ENCODE results near the gene EXOC5. TPM values are rescaled to one million over a fixed set of nuclear protein-coding genes. Genes with fewer than 3 reads are reported as not detected.
A peak's percentile ranks its signal among the peaks of the same experiment; 100 is the strongest.

Gene EXOC5
- total RNA-seq (2014; rRNA removed; shearing (Covaris generic)), result 45.2 and 53.0 TPM in 2 replicates

- peak; percentile 81 for DNase-seq
- H3K36me3 ChIP-seq (replicated peaks; ENCODE audit: control insufficient read depth, insufficient read depth, low read length), result no peaks in the 10 kb centered on the region
Observed at GRCh38 chr14:57268161-57269069, at the start of gene EXOC5, which contains the start of gene AP5M1. Gene EXOC5, minus strand, starts transcription at chr14:57268905. Its CDS starts 257 bp downstream, at chr14:57268648. Gene AP5M1, plus strand, starts transcription at chr14:57268971. Its CDS starts 344 bp downstream, at chr14:57269315.

DNA sequence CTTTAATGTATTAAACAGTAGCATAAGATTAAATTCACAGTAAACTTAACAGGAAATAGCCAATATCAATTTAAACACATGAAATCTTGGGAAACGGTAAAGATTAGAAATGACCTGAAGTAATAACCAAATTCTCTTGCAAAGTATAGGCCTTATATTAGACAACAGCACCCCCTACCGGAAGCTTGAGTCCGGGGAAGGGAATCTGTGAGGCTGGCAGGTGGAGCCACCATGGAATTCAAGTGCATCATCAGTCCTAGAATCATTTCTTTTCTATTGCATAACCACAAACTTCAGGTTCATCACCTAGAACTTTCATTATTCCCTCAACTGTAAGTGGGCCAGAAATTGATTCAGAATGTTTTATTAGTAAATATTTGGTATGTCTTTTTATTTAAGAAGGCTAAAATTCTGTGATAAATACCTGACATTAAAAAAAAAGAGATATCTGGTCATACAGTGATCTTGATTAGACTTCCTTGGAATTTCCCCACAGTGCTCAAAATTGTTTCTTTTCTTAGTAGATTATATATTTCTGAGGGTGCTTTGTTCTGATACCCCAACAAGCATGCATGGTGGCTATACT is 48.6 kb upstream of the EXOC5 start:
- no peaks in the 10 kb centered on the region for H3K27me3 ChIP-seq (ENCODE audit: control insufficient read depth, insufficient read depth, low read length)
- no peaks in the 10 kb centered on the region for H3K36me3 ChIP-seq (replicated peaks; ENCODE audit: control insufficient read depth, insufficient read depth, low read length)
- H3K4me3 ChIP-seq (ENCODE audit: insufficient read depth, low read depth, low read length), result no peak overlapping the region
- peak; percentile 69 for DNase-seq

More at GRCh38 chr14:57268161-57269069, at the start of gene EXOC5, which contains the start of gene AP5M1:
- peak within 1 kb of the TSS; percentile 89 for H3K4me3 ChIP-seq (ENCODE audit: insufficient read depth, low read depth, low read length)
- no peaks in the 10 kb centered on the region for H3K27me3 ChIP-seq (ENCODE audit: control insufficient read depth, insufficient read depth, low read length)

GRCh38 chr14:57314396-57315089 is 45.8 kb upstream of the EXOC5 start:
- no peaks in the 10 kb centered on the region for H3K27me3 ChIP-seq (ENCODE audit: control insufficient read depth, insufficient read depth, low read length)
- DNase-seq, result no peak
- no peak overlapping the region for H3K4me3 ChIP-seq (ENCODE audit: insufficient read depth, low read depth, low read length)
- no peaks in the 10 kb centered on the region for H3K36me3 ChIP-seq (replicated peaks; ENCODE audit: control insufficient read depth, insufficient read depth, low read length)

GRCh38 chr14:57302883-57303282 is 34.2 kb upstream of the EXOC5 start:
- Histone ChIP-seq H3K36me3 (replicated peaks; ENCODE audit: control insufficient read depth, insufficient read depth, low read length) (no peaks in the 10 kb centered on the region), H3K4me3 (ENCODE audit: insufficient read depth, low read depth, low read length) (no peak overlapping the region), H3K27me3 (ENCODE audit: control insufficient read depth, insufficient read depth, low read length) (no peaks in the 10 kb centered on the region)
- DNase-seq, result no peak

DNA sequence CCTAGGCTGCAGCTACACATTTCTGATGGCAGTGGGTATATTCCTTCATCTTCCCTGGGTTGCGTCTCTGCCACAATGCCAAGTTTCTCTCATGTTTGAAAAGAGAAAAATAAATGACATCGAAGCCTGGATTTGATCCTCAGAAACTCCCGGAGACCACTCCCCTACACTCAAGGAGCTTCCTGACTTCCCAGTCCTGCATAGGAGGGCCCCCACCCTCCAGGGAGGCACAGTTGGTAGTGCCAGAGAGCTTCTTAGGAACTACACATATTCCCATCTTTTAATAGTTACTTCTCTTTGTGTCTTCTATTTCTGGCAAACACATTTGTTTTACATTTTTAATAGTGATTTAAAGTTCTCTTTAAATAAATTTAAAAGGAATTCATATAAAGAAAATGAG is 30.8 kb upstream of the EXOC5 start:
- Histone ChIP-seq H3K4me3 (ENCODE audit: insufficient read depth, low read depth, low read length) (no peak overlapping the region), H3K27me3 (ENCODE audit: control insufficient read depth, insufficient read depth, low read length) (no peaks in the 10 kb centered on the region), H3K36me3 (replicated peaks; ENCODE audit: control insufficient read depth, insufficient read depth, low read length) (no peaks in the 10 kb centered on the region)
- peak; percentile 7 for DNase-seq

GRCh38 chr14:57297852-57298251 is 29.1 kb upstream of the EXOC5 start:
- DNase-seq, result no peak
- H3K4me3 ChIP-seq (ENCODE audit: insufficient read depth, low read depth, low read length), result no peak overlapping the region
- H3K36me3 ChIP-seq (replicated peaks; ENCODE audit: control insufficient read depth, insufficient read depth, low read length), result no peaks in the 10 kb centered on the region
- no peaks in the 10 kb centered on the region for H3K27me3 ChIP-seq (ENCODE audit: control insufficient read depth, insufficient read depth, low read length)

GRCh38 chr14:57295239-57295638 is 26.5 kb upstream of the EXOC5 start:
- H3K36me3 ChIP-seq (replicated peaks; ENCODE audit: control insufficient read depth, insufficient read depth, low read length), result no peaks in the 10 kb centered on the region
- no peak overlapping the region for H3K4me3 ChIP-seq (ENCODE audit: insufficient read depth, low read depth, low read length)
- no peaks in the 10 kb centered on the region for H3K27me3 ChIP-seq (ENCODE audit: control insufficient read depth, insufficient read depth, low read length)
- no peak for DNase-seq

DNA sequence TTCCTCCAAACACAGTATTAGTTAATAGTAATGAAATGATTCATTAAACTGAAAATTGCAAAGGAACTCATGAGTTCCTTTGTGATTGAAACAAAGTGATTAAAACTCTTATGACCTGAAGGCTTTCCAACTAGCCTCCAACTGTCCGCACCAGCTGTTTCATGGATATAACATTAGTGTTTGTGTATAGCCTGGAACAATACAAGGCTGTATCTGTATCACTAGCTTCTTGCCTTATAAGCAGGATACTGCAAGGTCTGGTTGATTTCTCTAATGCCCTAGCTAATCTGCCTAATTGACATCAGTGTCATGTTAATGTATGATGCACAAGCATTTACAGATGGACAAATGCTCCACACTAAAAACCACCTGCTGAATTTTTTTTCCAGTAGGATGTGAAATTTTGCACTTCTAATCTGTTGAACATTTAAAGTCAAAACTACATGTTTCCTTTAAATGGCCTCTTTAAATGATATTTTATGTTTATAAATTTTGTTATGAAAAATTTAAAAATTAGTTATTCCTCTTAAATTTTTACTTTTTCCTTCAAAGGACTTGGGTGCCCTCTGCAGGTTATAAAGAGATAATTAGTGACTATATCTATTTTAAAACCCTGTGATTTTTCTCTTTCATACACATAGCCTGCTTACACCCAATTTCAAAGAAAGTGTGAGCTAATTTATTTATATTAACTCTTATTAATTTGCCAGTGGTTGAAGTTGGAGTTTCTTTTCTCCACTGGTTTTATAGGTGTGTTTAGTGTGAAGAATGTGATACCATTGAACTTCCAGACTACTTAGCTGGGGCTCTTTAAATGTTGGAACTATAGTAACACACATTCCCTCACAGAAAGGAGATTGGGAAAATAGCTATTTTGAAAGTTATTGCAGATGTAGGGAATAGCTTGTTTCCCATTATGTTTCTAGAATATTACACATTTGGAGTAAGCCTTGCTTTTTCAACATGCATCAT is 25.4 kb upstream of the EXOC5 start:
- no peak for DNase-seq
- Histone ChIP-seq H3K4me3 (ENCODE audit: insufficient read depth, low read depth, low read length) (no peak overlapping the region), H3K36me3 (replicated peaks; ENCODE audit: control insufficient read depth, insufficient read depth, low read length) (no peaks in the 10 kb centered on the region; the same call in 1 of the 2 replicates), H3K27me3 (ENCODE audit: control insufficient read depth, insufficient read depth, low read length) (no peaks in the 10 kb centered on the region)

DNA sequence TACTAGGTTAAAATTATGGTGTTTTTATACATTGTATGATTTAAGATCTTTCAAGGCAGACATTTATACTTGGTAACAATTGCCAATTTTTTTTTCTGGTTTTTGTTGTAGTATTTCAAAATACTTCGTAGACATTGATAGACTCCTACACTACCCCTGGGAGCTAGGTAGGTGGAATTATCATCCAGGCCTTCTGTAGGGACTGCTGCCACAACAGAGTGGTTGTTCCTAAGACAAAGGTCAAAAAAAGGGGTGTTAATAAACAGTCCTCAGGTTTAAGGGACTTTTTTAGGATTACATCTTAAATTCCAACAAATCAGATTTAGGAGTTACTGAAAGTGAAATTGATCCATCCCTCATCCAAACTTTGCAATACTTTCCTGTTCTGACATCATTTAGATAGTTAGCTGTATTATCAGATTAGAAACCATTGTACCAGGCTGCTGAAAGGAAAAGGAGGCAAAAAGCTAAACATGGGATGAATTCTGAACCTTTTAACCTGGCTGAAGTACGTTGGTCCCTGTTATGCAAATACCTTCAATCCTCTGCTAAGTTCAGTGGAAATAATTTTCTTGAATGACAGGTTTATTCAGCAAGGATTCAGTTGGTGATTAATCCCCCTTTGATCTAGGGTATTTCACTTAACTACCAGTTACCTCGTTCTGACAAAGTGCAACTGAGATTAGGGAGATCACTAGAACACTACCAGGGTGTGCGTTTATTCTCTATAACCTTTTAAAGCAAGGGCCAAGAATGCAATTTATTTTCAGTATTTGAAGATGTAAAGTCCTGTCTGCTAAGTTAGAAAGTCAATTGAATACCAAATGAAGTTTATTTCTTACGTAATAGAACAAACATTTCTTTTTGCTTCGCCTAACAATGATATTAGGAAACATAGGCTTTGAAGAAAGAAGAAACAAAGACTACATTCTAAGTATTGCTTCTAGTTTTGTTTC is 23.3 kb upstream of the EXOC5 start:
- Histone ChIP-seq H3K27me3 (ENCODE audit: control insufficient read depth, insufficient read depth, low read length) (no peaks in the 10 kb centered on the region), H3K36me3 (replicated peaks; ENCODE audit: control insufficient read depth, insufficient read depth, low read length) (no peaks in the 10 kb centered on the region; the same call in 1 of the 2 replicates), H3K4me3 (ENCODE audit: insufficient read depth, low read depth, low read length) (no peak overlapping the region)
- DNase-seq, result no peak

DNA sequence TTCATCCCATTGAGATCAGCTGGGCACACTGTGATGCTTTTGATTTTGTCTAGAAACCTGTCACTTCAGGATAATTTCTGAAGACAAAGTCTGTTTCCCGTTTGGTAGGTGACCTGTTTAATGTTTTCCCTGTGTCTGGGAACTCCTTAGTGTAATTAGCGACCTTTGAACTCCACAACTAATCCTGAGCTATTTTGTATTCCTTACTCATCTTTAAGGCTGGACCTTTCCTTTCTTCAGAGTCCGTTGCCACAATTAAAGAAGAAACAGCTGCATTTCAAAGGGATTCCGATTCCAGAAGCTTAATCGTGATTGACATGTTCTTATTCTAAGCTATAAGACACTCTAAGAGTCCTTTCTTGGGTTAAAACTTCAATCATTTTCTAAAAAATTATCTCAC is 22.0 kb upstream of the EXOC5 start:
- no peak overlapping the region for H3K4me3 ChIP-seq (ENCODE audit: insufficient read depth, low read depth, low read length)

GRCh38 chr14:57287745-57288144 is 19.0 kb upstream of the EXOC5 start:
- Histone ChIP-seq H3K27me3 (ENCODE audit: control insufficient read depth, insufficient read depth, low read length) (no peaks in the 10 kb centered on the region), H3K36me3 (replicated peaks; ENCODE audit: control insufficient read depth, insufficient read depth, low read length) (no peaks in the 10 kb centered on the region; the same call in 1 of the 2 replicates), H3K4me3 (ENCODE audit: insufficient read depth, low read depth, low read length) (no peak overlapping the region)
- DNase-seq, result no peak

More for the DNA sequence above, 22.0 kb upstream of the EXOC5 start:
- Histone ChIP-seq H3K36me3 (replicated peaks; ENCODE audit: control insufficient read depth, insufficient read depth, low read length) (no peaks in the 10 kb centered on the region; the same call in 1 of the 2 replicates), H3K27me3 (ENCODE audit: control insufficient read depth, insufficient read depth, low read length) (no peaks in the 10 kb centered on the region)
- DNase-seq, result no peak

DNA sequence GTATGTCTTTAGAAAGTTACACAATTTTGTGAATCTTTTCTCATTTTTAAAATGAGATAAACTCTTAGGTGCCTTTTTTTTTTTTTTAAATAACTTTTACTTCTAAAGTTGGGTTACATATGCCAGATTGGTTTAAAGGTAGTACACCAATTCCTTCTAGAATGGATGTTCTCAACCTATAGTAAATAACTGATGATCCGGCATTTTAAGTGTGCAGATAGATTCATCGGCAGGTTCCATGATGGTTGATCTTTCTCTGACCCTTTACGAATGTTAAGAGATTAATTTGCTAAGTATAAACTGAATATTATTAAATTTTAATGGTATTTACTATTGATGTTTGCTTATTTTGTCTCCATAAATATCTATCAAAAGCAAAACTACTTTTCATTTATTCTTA is 8.4 kb upstream of the EXOC5 start:
- no peak overlapping the region for H3K4me3 ChIP-seq (ENCODE audit: insufficient read depth, low read depth, low read length)
- H3K36me3 ChIP-seq (replicated peaks; ENCODE audit: control insufficient read depth, insufficient read depth, low read length), result peaks cover 1% of the 10 kb centered on the region
- no peak for DNase-seq
- H3K27me3 ChIP-seq (ENCODE audit: control insufficient read depth, insufficient read depth, low read length), result no peaks in the 10 kb centered on the region
